ENCODE results near the gene MIDN.

MIDN gene

GRCh38 chr19:1211494-1212234 lies 36.7 kb upstream of the MIDN start:
- TF ChIP-seq CTCF (IDR thresholded peaks at IDR 0.05; ENCODE audit: extremely low read depth, missing control alignments) = no peak
- DNase-seq (ENCODE audit: low spot score) = no peak

GRCh38 chr19:1213391-1214286 lies 34.7 kb upstream of the MIDN start:
- TF ChIP-seq CTCF (IDR thresholded peaks at IDR 0.05; ENCODE audit: extremely low read depth, missing control alignments) = no peak
- DNase-seq (ENCODE audit: low spot score) = no peak

- no peak for TF ChIP-seq CTCF (IDR thresholded peaks at IDR 0.05; ENCODE audit: extremely low read depth, missing control alignments)
Observed at GRCh38 chr19:1214299-1214861, 34.0 kb upstream of the MIDN start.

GRCh38 chr19:1214862-1215731 lies 33.3 kb upstream of the MIDN start:
- no peak for TF ChIP-seq CTCF (IDR thresholded peaks at IDR 0.05; ENCODE audit: extremely low read depth, missing control alignments)
- DNase-seq (ENCODE audit: low spot score) = no peak

More at GRCh38 chr19:1214299-1214861, 34.0 kb upstream of the MIDN start:
- DNase-seq (ENCODE audit: low spot score) = no peak

- TF ChIP-seq CTCF (IDR thresholded peaks at IDR 0.05; ENCODE audit: extremely low read depth, missing control alignments) = no peak
- DNase-seq (ENCODE audit: low spot score) = no peak
Observed at GRCh38 chr19:1216756-1217155, 31.6 kb upstream of the MIDN start.

- no peak for DNase-seq (ENCODE audit: low spot score)
- TF ChIP-seq CTCF (IDR thresholded peaks at IDR 0.05; ENCODE audit: extremely low read depth, missing control alignments) = no peak
Observed at GRCh38 chr19:1217366-1217765, 31.0 kb upstream of the MIDN start.
